ENCODE results near the gene SMARCD3.

GRCh38 chr7:151238190-151238810, 10.2 kb downstream of the SMARCD3 start:
- no peak for TF ChIP-seq CTCF (IDR thresholded peaks at IDR 0.05; ENCODE audit: low read depth, low read length)
- no peak for TF ChIP-seq POLR2A (IDR thresholded peaks at IDR 0.05; ENCODE audit: extremely low read depth, insufficient read length)
- TF ChIP-seq MAX (IDR thresholded peaks at IDR 0.05; ENCODE audit: low read depth, low read length): no peak

All from NB4 (cell line).